ENCODE results near the gene ELOVL5. TPM values are rescaled to one million over a fixed set of nuclear protein-coding genes. Genes with fewer than 3 reads are reported as not detected.

The ELOVL5 gene
- total RNA-seq, 1 experiment from 2014 or later, result 218 TPM

- intact Hi-C loops (cut with micrococcal nuclease; ENCODE audit: unreplicated experiment) (no loop called here), in situ Hi-C loops (cut with HindIII; ENCODE audit: low pct_unique_long_range_greater_than_20kb, low sequenced_read_pairs) (no loop called here)
- no peak for DNase-seq (ENCODE audit: low read depth, low spot score)
- Histone ChIP-seq H3K27ac (ENCODE audit: low read length) (no peak overlapping the region), H3K9me3 (ENCODE audit: control insufficient read depth, insufficient read depth, low read depth, low read length) (no peaks in the 10 kb centered on the region), H3K4me1 (ENCODE audit: control insufficient read depth, insufficient read depth, low read length) (no peaks in the 10 kb centered on the region), H3K27me3 (ENCODE audit: control insufficient read depth, insufficient read depth, low read length) (no peaks in the 10 kb centered on the region), H3K36me3 (ENCODE audit: control insufficient read depth, insufficient read depth, low read length) (peaks cover 49% of the 10 kb centered on the region), H3K4me3 (ENCODE audit: low read depth in 2 of 2, low read length in 2 of 2) (no peak overlapping the region)
- POLR2A ChIA-PET, result no interaction called here
- no TSS peak for BruUV-seq (replicated peaks)
- TF ChIP-seq, protein P1, sequence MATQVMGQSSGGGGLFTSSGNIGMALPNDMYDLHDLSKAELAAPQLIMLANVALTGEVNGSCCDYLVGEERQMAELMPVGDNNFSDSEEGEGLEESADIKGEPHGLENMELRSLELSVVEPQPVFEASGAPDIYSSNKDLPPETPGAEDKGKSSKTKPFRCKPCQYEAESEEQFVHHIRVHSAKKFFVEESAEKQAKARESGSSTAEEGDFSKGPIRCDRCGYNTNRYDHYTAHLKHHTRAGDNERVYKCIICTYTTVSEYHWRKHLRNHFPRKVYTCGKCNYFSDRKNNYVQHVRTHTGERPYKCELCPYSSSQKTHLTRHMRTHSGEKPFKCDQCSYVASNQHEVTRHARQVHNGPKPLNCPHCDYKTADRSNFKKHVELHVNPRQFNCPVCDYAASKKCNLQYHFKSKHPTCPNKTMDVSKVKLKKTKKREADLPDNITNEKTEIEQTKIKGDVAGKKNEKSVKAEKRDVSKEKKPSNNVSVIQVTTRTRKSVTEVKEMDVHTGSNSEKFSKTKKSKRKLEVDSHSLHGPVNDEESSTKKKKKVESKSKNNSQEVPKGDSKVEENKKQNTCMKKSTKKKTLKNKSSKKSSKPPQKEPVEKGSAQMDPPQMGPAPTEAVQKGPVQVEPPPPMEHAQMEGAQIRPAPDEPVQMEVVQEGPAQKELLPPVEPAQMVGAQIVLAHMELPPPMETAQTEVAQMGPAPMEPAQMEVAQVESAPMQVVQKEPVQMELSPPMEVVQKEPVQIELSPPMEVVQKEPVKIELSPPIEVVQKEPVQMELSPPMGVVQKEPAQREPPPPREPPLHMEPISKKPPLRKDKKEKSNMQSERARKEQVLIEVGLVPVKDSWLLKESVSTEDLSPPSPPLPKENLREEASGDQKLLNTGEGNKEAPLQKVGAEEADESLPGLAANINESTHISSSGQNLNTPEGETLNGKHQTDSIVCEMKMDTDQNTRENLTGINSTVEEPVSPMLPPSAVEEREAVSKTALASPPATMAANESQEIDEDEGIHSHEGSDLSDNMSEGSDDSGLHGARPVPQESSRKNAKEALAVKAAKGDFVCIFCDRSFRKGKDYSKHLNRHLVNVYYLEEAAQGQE (IDR thresholded peaks at IDR 0.05; ENCODE audit: insufficient read depth in 1 of 2, low read depth in 2 of 2, low read length in 1 of 2), result no peak
- TF ChIP-seq, protein P2, sequence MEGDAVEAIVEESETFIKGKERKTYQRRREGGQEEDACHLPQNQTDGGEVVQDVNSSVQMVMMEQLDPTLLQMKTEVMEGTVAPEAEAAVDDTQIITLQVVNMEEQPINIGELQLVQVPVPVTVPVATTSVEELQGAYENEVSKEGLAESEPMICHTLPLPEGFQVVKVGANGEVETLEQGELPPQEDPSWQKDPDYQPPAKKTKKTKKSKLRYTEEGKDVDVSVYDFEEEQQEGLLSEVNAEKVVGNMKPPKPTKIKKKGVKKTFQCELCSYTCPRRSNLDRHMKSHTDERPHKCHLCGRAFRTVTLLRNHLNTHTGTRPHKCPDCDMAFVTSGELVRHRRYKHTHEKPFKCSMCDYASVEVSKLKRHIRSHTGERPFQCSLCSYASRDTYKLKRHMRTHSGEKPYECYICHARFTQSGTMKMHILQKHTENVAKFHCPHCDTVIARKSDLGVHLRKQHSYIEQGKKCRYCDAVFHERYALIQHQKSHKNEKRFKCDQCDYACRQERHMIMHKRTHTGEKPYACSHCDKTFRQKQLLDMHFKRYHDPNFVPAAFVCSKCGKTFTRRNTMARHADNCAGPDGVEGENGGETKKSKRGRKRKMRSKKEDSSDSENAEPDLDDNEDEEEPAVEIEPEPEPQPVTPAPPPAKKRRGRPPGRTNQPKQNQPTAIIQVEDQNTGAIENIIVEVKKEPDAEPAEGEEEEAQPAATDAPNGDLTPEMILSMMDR (IDR thresholded peaks at IDR 0.05), result no peak
- TF ChIP-seq TCF7L2 (IDR thresholded peaks at IDR 0.05; ENCODE audit: low read depth, low read length) (no peak), POLR2AphosphoS5 (IDR thresholded peaks at IDR 0.05; ENCODE audit: low read depth, low read length) (no peak), SIN3A (IDR thresholded peaks at IDR 0.05; ENCODE audit: borderline replicate concordance, insufficient read depth, low read depth, low read length) (no peak)
- no peak for ATAC-seq
- CTCF ChIA-PET, result no interaction called here
Measured at GRCh38 chr6:53264915-53265607, 83.7 kb downstream of the ELOVL5 start.

- BruUV-seq (replicated peaks), result no TSS peak
- DNase-seq (ENCODE audit: low read depth, low spot score) (no peak), ATAC-seq (no peak)
- H3K36me3 ChIP-seq (ENCODE audit: control insufficient read depth, insufficient read depth, low read length), result peaks cover 46% of the 10 kb centered on the region
- POLR2A ChIA-PET, result no interaction called here
- H3K27ac ChIP-seq (ENCODE audit: low read length), result no peak overlapping the region
- TF ChIP-seq TCF7L2 (IDR thresholded peaks at IDR 0.05; ENCODE audit: low read depth, low read length), result no peak
- TF ChIP-seq, protein P1 (IDR thresholded peaks at IDR 0.05; ENCODE audit: insufficient read depth in 1 of 2, low read depth in 2 of 2, low read length in 1 of 2), result no peak
- TF ChIP-seq POLR2AphosphoS5 (IDR thresholded peaks at IDR 0.05; ENCODE audit: low read depth, low read length), result no peak
- TF ChIP-seq, protein P2 (IDR thresholded peaks at IDR 0.05), result no peak
- no peak for TF ChIP-seq SIN3A (IDR thresholded peaks at IDR 0.05; ENCODE audit: borderline replicate concordance, insufficient read depth, low read depth, low read length)
- CTCF ChIA-PET, result no interaction called here
- H3K4me1 ChIP-seq (ENCODE audit: control insufficient read depth, insufficient read depth, low read length), result no peaks in the 10 kb centered on the region
- no peak overlapping the region for H3K4me3 ChIP-seq (ENCODE audit: low read depth in 2 of 2, low read length in 2 of 2)
- in situ Hi-C loops (cut with HindIII; ENCODE audit: low pct_unique_long_range_greater_than_20kb, low sequenced_read_pairs) (no loop called here), intact Hi-C loops (cut with micrococcal nuclease; ENCODE audit: unreplicated experiment) (no loop called here)
- no peaks in the 10 kb centered on the region for H3K9me3 ChIP-seq (ENCODE audit: control insufficient read depth, insufficient read depth, low read depth, low read length)
- no peaks in the 10 kb centered on the region for H3K27me3 ChIP-seq (ENCODE audit: control insufficient read depth, insufficient read depth, low read length)
Measured at GRCh38 chr6:53264337-53264736, 84.4 kb downstream of the ELOVL5 start.
